ENCODE results near the gene AIFM1. TPM values are rescaled to one million over a fixed set of nuclear protein-coding genes. Genes with fewer than 3 reads are reported as not detected.
"Not testable (repeated sequence)": the region's sequence is repeated elsewhere in the genome, so short reads cannot be mapped to it uniquely, and the experiment has no call there.

Gene AIFM1
- total RNA-seq, 3 donors from 2014 or later, result 45.3 to 66.9 (median 50.0) TPM

DNA sequence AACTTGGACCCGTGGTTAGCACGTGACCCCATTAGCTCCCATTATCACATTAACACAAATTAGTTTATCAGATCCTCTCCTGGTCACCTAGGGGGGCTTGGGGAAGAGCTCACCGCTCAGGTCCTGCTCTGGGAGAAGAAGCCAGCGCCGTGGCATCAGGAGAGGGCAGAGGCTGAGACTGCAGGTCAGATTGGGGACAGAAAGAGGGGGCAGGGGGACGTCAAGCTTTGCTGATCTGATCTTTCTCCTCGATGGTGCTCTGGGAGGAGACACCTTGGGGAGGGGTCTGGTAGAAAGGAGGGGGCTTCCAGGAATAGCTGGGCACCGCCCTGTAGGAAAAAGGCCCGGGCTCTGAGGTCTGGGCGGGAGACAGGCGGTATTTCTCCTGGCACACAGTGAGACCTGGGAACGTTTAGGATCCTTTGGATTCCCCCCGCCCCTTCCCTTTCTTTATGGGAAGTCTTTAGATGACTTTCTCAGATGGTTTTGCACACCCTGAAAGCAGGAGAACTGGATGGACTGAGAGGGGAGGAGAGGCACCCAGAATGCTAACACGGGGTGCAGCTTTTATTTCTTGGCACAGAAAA is 46.2 kb downstream of the AIFM1 start:
- TF ChIP-seq CTCF (IDR thresholded peaks at IDR 0.05), result no peak
- no peak for DNase-seq
- Histone ChIP-seq H3K4me3 (no peak overlapping the region), H3K9me3 (no peaks in the 10 kb centered on the region), H3K4me1 (ENCODE audit: low read depth) (no peaks in the 10 kb centered on the region), H3K36me3 (ENCODE audit: low read depth) (no peaks in the 10 kb centered on the region)
- intact Hi-C loops (cut with DNase I, micrococcal nuclease), result no loop called here
- no peak for ATAC-seq

DNA sequence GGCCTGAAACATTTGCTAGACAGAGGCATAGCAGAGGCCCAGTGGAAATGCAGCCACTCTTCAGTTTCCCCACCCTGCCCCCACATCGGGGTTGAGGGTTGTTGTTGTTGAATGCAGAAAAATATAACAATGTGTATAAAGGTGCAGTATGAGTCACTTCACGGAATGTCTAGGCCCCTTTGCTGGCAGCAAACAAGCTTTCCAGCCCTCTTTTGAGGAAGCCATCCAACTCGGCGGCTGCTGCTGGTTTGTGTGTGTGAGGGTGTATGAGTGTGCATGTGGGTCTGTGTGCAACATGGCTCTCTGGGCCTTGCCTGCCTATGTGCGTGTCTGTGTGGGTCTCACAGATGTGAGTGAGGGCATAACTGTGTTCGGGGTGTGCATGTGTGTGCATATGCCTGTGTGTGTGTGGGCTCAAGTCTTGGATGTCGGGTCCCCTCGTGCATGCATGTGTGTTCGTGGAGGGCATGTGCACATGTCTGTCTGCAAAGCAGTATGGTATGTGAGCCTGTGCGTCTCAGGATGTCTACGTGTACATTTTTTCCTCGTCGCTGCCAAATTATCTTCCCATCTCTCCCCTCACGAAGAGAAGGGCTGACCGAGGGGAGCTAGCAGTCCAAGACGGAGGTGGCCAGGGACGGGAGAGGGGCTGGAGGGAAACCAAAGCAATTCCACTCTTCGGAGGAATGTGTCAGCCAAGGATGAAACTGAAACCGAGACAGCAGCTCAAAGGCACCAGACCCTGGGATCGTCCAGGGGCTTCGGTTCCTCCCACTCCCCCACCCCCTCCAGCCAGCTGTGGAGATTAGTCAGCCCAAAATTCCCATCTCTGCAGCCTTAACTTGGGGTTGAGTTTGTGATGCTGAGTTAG is 47.0 kb downstream of the AIFM1 start:
- intact Hi-C loops (cut with DNase I, micrococcal nuclease), result no loop called here
- Histone ChIP-seq H3K9me3 (no peaks in the 10 kb centered on the region), H3K4me1 (ENCODE audit: low read depth) (no peaks in the 10 kb centered on the region), H3K36me3 (ENCODE audit: low read depth) (no peaks in the 10 kb centered on the region), H3K4me3 (no peak overlapping the region)
- no peak for DNase-seq
- no peak for TF ChIP-seq CTCF (IDR thresholded peaks at IDR 0.05)
- ATAC-seq, result no peak

DNA sequence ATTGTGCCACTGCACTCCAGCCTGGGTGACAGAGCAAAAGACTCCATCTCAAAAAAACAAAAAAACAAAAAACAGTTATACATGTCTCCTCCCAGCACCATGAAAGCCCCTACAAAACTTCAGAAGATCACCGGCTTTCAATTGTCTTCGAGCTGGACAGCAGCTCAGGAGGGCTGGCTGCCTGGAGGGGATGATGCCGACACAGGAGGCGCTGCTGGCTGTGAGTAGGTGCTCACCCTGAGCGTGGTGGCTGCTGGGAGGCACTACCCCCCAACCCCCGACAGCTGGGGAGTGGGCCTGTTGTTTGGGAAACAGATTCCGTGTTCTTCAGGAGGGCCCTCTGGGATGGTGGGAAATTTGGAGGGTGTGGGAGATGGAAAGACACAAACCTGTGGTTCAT is 48.5 kb downstream of the AIFM1 start:
- H3K4me1 ChIP-seq (ENCODE audit: low read depth), result no peaks in the 10 kb centered on the region
- no peak for TF ChIP-seq CTCF (IDR thresholded peaks at IDR 0.05)
- H3K36me3 ChIP-seq (ENCODE audit: low read depth), result no peaks in the 10 kb centered on the region
- intact Hi-C loops (cut with DNase I, micrococcal nuclease), result no loop called here
- H3K9me3 ChIP-seq, result no peaks in the 10 kb centered on the region
- ATAC-seq, result no peak
- H3K4me3 ChIP-seq, result no peak overlapping the region
- DNase-seq, result no peak

- H3K36me3 ChIP-seq (ENCODE audit: low read depth); H3K4me3 ChIP-seq; H3K9me3 ChIP-seq; H3K4me1 ChIP-seq (ENCODE audit: low read depth); intact Hi-C loops (cut with DNase I, micrococcal nuclease); DNase-seq; ATAC-seq: not testable (repeated sequence)
These were observed 50.3 kb downstream of the AIFM1 start for GRCh38 chrX:130115119-130115885.

DNA sequence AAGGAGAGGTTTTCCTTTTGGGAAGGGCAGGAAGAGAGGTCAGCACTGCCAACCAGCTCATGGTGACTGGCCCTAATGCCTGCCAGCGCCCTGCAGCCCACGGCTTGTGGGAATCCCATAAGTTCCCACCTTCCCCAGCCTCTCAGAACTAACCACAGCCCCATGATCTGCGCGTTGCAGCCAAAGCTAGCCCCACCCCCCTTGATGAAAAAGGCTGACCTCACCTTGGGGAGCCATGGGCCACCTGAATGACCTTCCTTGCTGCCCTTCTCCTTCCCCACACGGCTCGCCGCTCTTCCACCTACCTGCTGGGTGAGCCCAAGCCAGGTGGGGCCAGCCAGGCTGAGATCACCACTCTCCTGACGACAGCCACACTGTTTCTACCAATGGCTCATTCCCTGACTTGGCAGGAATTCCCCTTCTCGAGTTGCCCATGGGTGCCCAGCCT is 51.5 kb downstream of the AIFM1 start:
- no peaks in the 10 kb centered on the region for H3K4me1 ChIP-seq (ENCODE audit: low read depth)
- H3K4me3 ChIP-seq, result no peak overlapping the region
- no peak for ATAC-seq
- intact Hi-C loops (cut with DNase I, micrococcal nuclease), result no loop called here
- no peaks in the 10 kb centered on the region for H3K9me3 ChIP-seq
- no peaks in the 10 kb centered on the region for H3K36me3 ChIP-seq (ENCODE audit: low read depth)
- TF ChIP-seq CTCF (IDR thresholded peaks at IDR 0.05), result no peak
- DNase-seq, result no peak

Measured in mucosa of descending colon (tissue), 3 donors.